ENCODE data around the gene D2HGDH. TPM values are rescaled to one million over a fixed set of nuclear protein-coding genes. Genes with fewer than 3 reads are reported as not detected.

Gene D2HGDH
- total and polyA plus RNA-seq, 2 donors from 2014 or later = 37.0 to 49.3 TPM

DNA sequence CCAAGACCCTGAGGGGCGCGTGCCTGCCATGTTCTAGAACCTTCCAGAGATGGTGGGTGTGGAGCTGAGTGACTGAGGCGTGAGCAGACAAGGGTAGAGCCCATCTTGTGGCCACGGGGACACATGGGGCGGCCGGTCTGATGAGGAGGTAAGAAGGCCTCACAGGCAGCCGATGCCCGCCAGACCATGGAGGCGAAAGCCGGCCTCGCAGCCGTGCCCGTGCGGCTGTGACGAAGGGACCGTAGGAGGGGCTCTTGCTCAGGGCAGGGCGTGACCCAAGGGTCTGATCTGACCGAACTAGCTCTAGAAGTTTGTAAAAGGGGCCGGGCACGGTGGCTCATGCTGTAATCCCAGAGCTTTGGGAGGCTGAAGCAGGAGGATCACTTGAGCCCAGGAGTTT is 19.6 kb downstream of the D2HGDH start:
- Histone ChIP-seq H3K9ac (ENCODE audit: low read length in 3 of 3) (no peak overlapping the region), H3K4me3 (ENCODE audit: low read length in 3 of 3) (no peak overlapping the region), H3K4me1 (ENCODE audit: control insufficient read depth in 2 of 3, insufficient read depth in 2 of 3, low read depth in 1 of 3, low read length in 3 of 3) (peaks cover 0 to 8% (median 0%) of the 10 kb centered on the region in 3 donors), H3K27me3 (ENCODE audit: control insufficient read depth, insufficient read depth, low read length) (no peaks in the 10 kb centered on the region), H3K9me3 (ENCODE audit: control insufficient read depth in 2 of 3, insufficient read depth in 1 of 3, low read length in 3 of 3) (no peaks in the 10 kb centered on the region), H3K36me3 (ENCODE audit: control insufficient read depth in 2 of 3, insufficient read depth in 3 of 3, low read length in 3 of 3) (peaks cover 0 to 29% (median 12%) of the 10 kb centered on the region in 3 donors), H3K27ac (ENCODE audit: low read depth in 2 of 2, low read length in 2 of 2) (no peak overlapping the region)
- intact Hi-C loops (cut with DNase I) = no loop called here
- FAIRE-seq (no peak), DNase-seq (no peak)
- TF ChIP-seq, protein P1, sequence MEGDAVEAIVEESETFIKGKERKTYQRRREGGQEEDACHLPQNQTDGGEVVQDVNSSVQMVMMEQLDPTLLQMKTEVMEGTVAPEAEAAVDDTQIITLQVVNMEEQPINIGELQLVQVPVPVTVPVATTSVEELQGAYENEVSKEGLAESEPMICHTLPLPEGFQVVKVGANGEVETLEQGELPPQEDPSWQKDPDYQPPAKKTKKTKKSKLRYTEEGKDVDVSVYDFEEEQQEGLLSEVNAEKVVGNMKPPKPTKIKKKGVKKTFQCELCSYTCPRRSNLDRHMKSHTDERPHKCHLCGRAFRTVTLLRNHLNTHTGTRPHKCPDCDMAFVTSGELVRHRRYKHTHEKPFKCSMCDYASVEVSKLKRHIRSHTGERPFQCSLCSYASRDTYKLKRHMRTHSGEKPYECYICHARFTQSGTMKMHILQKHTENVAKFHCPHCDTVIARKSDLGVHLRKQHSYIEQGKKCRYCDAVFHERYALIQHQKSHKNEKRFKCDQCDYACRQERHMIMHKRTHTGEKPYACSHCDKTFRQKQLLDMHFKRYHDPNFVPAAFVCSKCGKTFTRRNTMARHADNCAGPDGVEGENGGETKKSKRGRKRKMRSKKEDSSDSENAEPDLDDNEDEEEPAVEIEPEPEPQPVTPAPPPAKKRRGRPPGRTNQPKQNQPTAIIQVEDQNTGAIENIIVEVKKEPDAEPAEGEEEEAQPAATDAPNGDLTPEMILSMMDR (IDR thresholded peaks at IDR 0.05; ENCODE audit: borderline replicate concordance, extremely low read depth, insufficient read depth) = no peak

DNA sequence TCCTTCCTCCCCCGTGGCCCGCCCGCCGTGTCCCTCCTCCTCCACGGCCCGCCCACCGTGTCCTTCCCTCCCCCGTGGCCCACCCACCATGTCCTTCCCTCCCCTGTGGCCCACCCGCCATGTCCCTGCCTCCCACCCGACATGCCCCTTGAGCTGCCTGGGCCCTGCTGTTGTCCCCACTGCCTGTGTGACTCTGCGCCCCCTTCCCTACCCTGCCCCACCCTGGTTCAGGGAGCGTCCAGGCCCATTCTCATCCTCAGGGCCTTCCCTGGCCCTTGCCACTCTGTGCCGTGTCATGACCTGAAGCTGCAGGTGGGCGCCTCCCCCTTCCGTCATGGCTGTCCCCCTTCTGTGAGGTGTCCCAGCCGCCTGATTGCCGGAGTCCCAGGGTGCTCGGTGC is 20.7 kb downstream of the D2HGDH start:
- Histone ChIP-seq H3K4me1 (ENCODE audit: control insufficient read depth in 2 of 3, insufficient read depth in 2 of 3, low read depth in 1 of 3, low read length in 3 of 3) (peaks cover 0 to 8% (median 0%) of the 10 kb centered on the region in 3 donors), H3K36me3 (ENCODE audit: control insufficient read depth in 2 of 3, insufficient read depth in 3 of 3, low read length in 3 of 3) (peaks cover 0 to 37% (median 12%) of the 10 kb centered on the region in 3 donors), H3K27ac (ENCODE audit: low read depth in 2 of 2, low read length in 2 of 2) (no peak overlapping the region), H3K9me3 (ENCODE audit: control insufficient read depth in 2 of 3, insufficient read depth in 1 of 3, low read length in 3 of 3) (no peaks in the 10 kb centered on the region), H3K4me3 (ENCODE audit: low read length in 3 of 3) (no peak overlapping the region), H3K27me3 (ENCODE audit: control insufficient read depth, insufficient read depth, low read length) (no peaks in the 10 kb centered on the region), H3K9ac (ENCODE audit: low read length in 3 of 3) (no peak overlapping the region)
- DNase-seq = no peak
- intact Hi-C loops (cut with DNase I) = no loop called here
- TF ChIP-seq, protein P1 (IDR thresholded peaks at IDR 0.05; ENCODE audit: borderline replicate concordance, extremely low read depth, insufficient read depth) = no peak
- FAIRE-seq = no peak

DNA sequence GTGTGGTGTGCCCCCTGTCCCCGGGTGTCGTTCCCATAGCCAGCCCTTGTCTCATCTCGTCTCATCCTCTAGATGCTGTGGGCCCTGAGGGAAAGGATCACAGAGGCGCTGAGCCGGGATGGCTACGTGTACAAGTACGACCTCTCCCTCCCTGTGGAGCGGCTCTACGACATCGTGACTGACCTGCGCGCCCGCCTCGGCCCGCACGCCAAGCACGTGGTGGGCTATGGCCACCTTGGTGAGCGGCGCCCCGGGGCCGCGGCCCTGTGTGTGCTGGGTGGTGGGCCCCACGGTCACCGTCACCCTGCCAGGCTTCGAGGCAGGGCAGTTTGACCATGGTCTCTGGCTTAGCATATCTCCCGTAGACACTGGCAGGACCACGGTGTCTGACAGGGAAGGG is 21.3 kb downstream of the D2HGDH start:
- FAIRE-seq (no peak), DNase-seq (peak in 1 of 5 donors; percentile 20)
- H3K36me3 ChIP-seq (ENCODE audit: control insufficient read depth in 2 of 3, insufficient read depth in 3 of 3, low read length in 3 of 3) = peaks cover 0 to 40% (median 12%) of the 10 kb centered on the region in 3 donors
- TF ChIP-seq, protein P1 (IDR thresholded peaks at IDR 0.05; ENCODE audit: borderline replicate concordance, extremely low read depth, insufficient read depth) = no peak
- H3K9ac ChIP-seq (ENCODE audit: low read length in 3 of 3) = no peak overlapping the region
- no peaks in the 10 kb centered on the region for H3K9me3 ChIP-seq (ENCODE audit: control insufficient read depth in 2 of 3, insufficient read depth in 1 of 3, low read length in 3 of 3)
- no peak overlapping the region for H3K4me3 ChIP-seq (ENCODE audit: low read length in 3 of 3)
- no peak overlapping the region for H3K27ac ChIP-seq (ENCODE audit: low read depth in 2 of 2, low read length in 2 of 2)
- H3K4me1 ChIP-seq (ENCODE audit: control insufficient read depth in 2 of 3, insufficient read depth in 2 of 3, low read depth in 1 of 3, low read length in 3 of 3) = peaks cover 0 to 8% (median 0%) of the 10 kb centered on the region in 3 donors
- no peaks in the 10 kb centered on the region for H3K27me3 ChIP-seq (ENCODE audit: control insufficient read depth, insufficient read depth, low read length)
- intact Hi-C loops (cut with DNase I) = no loop called here

All from kidney (tissue), 14 donors.